Fibroblast of upper back skin (primary cell): ENCODE measurements around the gene TMEM176A.
"Not testable (repeated sequence)": the region's sequence is repeated elsewhere in the genome, so short reads cannot be mapped to it uniquely, and the experiment has no call there.

Experiments used
- DNase-seq: peaks from one replicate; pipeline ENCODE4 v3.0.0-alpha.2; 2013

Gene TMEM176A

GRCh38 chr7:150788474-150789269 lies 11.9 kb upstream of the TMEM176A start:
- DNase-seq = peak; percentile 61

GRCh38 chr7:150790416-150791075 lies 10.0 kb upstream of the TMEM176A start:
- DNase-seq = no peak

DNA sequence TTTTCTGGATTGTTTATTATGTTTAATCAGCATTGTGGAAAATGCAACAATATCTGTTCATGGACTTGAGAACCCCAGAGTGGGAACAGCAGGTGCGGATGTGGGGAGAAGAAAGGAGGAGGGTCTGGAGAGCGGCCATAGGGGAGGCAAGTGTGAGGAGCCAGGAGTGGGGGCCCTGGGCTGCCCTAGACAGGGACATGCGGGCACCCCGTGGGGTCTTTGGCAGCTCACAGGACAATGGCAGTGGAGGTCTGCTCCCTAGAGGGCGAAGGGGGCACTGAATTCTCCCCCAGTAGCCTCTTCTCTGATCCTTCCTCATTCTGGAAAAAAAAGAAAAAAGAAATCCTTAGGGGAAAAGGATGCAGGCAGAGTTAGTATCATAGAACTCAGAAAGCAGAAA lies 9.3 kb upstream of the TMEM176A start:
- DNase-seq = no peak

DNA sequence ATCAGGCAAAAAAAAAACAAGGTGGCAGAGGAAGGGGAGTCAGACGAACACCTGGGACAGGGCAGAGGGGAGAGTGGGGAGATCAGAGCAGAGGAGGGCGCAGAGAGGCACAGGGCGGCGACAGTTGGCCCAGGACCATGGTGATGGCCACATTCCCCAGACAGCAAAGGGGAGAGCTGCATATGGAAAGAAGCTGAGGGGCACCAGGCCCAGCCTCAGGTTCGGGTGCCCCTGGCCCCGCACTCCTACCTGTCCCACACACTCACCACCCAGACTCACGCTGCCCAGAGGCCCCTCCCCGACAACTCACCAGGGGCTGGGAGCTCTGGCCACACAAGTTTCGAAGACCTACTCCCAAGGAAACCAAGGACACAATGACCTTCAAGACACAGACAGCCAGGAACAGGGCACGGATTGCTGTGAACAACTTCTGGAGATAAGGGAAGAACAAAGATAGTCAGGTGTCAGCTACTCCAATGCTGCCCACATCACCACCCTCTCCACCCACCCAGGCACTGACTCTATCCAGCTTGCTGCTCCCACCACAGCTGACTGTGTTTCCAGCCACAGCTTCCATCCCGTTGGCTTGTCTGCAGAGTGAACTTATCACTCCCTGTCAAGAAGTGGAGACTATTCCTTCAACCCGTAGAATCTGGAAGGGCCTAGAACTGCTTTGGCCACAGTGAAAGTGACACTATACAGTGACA lies 8.7 kb upstream of the TMEM176A start:
- DNase-seq = no peak

GRCh38 chr7:150793569-150794238 lies 6.9 kb upstream of the TMEM176A start:
- DNase-seq = no peak

DNA sequence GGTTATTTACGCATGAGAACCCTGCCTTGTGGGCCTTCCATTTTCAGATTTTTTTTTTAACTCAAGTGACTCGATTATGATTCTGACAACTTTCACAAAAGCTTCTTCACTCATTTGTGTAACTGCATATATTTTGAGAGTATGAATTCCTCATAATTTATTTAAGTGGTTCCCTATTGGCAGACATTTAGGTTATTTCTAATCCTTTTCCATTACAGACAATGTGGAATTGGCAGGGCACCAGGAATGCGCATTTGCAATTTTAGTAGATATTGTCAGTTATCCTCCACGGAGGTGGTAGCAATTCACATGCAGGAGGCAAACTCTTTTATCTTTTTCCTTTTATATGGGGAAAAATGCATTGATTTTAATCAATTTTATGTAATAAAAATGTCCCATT lies 2.9 kb upstream of the TMEM176A start:
- DNase-seq = no peak

DNA sequence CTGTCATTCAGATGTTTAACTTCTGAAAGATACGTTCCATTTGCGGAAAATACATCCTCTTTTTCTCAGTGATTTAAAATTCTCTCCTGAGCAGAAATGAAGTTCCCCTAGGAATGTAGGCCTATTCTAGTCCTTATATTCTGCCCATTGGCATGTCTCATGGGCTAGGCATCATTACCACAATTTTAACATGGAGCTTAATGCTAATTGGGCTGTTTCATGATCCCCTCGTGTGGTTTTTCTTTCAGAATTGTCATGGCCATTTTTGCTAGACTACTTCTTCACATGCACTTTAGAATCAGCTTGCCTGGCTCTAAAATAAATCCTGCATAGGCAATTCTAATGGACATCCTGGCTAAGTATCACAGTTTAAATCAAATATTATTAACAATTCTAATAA lies 1.4 kb upstream of the TMEM176A start:
- no peak for DNase-seq

- DNase-seq = no peak
These were observed 608 bp upstream of the TMEM176A start, which contains the start of gene TMEM176B for GRCh38 chr7:150799741-150800580. Gene TMEM176B (minus strand): TSS chr7:150800364. CDS start chr7:150796569, 3,795 bp downstream.

GRCh38 chr7:150801242-150801945 lies 825 bp downstream of the TMEM176A start:
- DNase-seq = no peak

DNA sequence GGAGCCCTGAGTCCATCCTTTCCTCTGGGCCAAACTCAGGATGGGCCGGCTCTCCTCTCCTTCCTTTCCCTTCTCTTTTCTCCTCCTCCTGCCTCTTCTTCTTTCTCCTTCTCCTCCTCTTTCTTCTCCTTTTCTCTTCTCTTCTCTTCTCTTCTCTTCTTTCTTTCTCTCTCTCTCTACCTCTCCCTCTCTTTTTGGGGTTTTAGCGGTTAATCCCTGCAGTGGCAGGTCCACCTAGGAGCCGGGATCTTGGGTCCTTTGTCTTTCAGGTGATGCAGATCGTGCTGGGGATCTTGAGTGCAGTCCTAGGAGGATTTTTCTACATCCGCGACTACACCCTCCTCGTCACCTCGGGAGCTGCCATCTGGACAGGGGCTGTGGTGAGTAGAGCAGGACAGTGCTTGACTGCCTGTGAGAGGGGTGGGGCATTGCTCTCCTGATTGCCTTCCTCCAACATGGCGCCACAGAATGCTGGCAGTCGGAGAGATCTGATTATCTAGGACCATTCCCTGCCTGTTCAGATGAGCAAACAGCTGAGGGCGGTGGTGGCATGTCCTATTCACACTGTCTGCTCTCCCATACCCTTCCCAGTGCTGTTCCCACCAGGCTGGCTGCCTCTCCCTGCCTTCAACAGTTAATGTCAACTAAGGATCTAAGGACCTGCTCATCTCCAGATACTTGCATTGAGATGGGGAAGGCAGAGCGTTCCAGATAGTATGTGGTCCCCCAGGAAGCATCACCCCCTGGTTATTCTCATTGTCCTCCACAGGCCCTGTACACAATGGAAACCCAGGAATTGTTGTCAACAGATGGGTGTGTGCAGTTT lies 1.6 kb downstream of the TMEM176A start:
- no peak for DNase-seq

DNA sequence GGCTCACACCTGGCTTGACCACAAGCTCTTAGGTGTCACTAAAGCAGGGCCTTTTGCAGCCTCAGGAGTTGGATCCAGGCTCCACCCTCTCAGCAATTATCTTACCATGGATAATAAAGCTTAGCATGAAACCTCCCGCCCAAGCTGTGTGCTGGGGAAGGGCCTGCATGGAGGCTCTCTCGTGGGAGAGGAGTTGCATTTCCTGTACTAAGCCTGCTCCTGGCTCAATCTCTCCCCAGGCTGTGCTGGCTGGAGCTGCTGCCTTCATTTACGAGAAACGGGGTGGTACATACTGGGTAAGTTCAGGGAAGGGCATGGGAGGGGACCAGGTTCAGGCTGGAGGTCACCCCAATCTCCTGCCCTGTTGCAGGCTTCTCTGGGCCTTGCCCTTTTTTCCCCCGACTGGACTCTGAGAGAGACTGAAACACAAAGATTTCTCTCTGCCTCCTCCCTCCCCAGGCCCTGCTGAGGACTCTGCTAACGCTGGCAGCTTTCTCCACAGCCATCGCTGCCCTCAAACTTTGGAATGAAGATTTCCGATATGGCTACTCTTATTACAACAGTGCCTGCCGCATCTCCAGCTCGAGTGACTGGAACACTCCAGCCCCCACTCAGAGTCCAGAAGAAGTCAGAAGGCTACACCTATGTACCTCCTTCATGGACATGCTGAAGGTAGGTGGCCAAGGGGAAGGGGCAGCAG lies 2.7 kb downstream of the TMEM176A start:
- DNase-seq = no peak

DNA sequence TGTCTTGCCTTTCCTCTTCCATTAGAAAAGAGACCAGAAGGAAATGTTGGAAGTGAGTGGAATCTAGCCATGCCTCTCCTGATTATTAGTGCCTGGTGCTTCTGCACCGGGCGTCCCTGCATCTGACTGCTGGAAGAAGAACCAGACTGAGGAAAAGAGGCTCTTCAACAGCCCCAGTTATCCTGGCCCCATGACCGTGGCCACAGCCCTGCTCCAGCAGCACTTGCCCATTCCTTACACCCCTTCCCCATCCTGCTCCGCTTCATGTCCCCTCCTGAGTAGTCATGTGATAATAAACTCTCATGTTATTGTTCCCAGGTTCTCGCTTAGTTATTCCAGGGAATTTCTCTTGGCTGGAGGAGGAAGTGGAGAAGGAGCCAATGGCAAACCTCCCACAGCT lies 4.2 kb downstream of the TMEM176A start:
- no peak for DNase-seq

GRCh38 chr7:150805864-150806263 lies 5.3 kb downstream of the TMEM176A start:
- no peak for DNase-seq

- DNase-seq = no peak
These were observed 5.9 kb downstream of the TMEM176A start for GRCh38 chr7:150806454-150806853.

DNA sequence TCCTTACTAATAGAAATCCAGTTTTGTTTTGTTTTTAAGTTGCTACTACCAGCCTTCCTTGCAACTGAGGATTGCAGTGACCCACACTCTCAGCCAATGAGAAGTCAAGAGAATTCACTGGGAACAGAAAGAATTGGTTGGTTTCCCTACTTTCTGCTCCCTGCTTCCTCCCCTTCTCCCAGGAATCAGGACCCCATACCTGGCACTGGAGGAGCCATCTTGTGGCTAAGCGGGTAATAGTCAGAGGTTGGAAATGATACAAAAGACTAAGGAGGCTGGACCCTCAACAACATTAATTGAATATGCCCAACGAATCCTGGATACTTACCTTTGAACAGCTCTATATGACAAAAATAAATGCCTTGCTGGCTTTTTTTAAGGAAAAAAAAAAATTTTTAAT lies 6.3 kb downstream of the TMEM176A start:
- no peak for DNase-seq

- not testable (repeated sequence) for DNase-seq
These were observed 7.3 kb downstream of the TMEM176A start for GRCh38 chr7:150807616-150808438.

DNA sequence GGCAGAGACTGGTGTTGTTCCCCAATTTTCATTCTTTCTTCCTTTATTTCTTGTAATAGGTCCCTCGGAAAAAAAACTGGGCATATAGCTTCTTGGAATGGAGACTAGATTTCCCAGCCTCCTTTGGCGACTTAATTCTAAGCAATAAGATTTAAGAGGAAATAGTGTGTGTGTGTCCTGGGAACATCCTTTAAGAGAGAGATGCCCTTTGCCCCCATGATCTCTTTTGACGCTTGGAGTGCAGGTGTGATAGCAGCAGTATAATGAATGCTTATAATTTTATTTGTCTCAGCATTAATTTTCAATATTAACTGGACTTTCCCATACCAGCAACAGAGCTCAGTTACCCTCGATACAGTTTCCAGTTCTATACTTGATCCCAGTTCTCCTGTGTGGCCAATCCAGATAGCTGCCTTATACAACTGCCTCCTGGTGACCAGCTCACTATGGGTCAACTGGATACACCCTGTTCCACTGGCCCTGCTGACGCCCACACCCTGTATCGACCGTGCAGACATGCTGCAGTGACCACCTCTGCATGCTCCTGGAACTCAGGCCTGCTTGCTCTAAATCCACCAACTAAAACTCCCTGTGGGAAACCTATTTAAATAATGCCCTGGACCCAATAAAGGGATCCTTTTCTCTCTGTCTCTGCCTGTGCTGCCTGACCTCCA lies 13.9 kb downstream of the TMEM176A start:
- DNase-seq = no peak

GRCh38 chr7:150818971-150819370 lies 18.4 kb downstream of the TMEM176A start:
- DNase-seq = no peak
